Activated naive CD8-positive, alpha-beta T cell (primary cell): ENCODE data around the gene CTNNA2.

Experiments
- H3K27ac Mint-ChIP-seq: one replicate; pipeline ENCODE4 v1.8.0; 2021; ENCODE audit warnings: mixed read lengths
- H3K27me3 Mint-ChIP-seq: one replicate; pipeline ENCODE4 v1.8.0; 2021; ENCODE audit warnings: mixed read lengths
- H3K36me3 Mint-ChIP-seq: one replicate; pipeline ENCODE4 v1.8.0; 2021; ENCODE audit warnings: mixed read lengths
- H3K4me1 Mint-ChIP-seq: one replicate; pipeline ENCODE4 v1.8.0; 2021; ENCODE audit warnings: low read depth, mixed read lengths
- H3K4me3 Mint-ChIP-seq: one replicate; pipeline ENCODE4 v1.8.0; 2021; ENCODE audit warnings: mild to moderate bottlenecking, mixed read lengths
- H3K9me3 Mint-ChIP-seq: one replicate; pipeline ENCODE4 v1.8.0; 2021; ENCODE audit warnings: low read depth, mixed read lengths

CTNNA2 gene

GRCh38 chr2:80303909-80304837, 791.3 kb downstream of the CTNNA2 start, which contains the start of gene LRRTM1:
LRRTM1 (minus strand) TSS chr2:80304752; CDS start chr2:80303819, 933 bp downstream.
- Mint-ChIP-seq H3K4me3 (no peak within 1 kb of the TSS), H3K9me3 (no peaks in the 10 kb centered on the region), H3K4me1 (no peaks in the 10 kb centered on the region), H3K27me3 (peaks cover 13% of the 10 kb centered on the region), H3K27ac (no peak within 1 kb of the TSS), H3K36me3 (no peaks in the 10 kb centered on the region)

GRCh38 chr2:80311304-80311703, 798.5 kb downstream of the CTNNA2 start:
- H3K9me3 Mint-ChIP-seq = no peaks in the 10 kb centered on the region
- peaks cover 1% of the 10 kb centered on the region for H3K27me3 Mint-ChIP-seq
- no peak overlapping the region for H3K4me3 Mint-ChIP-seq
- H3K36me3 Mint-ChIP-seq = no peaks in the 10 kb centered on the region
- no peak overlapping the region for H3K27ac Mint-ChIP-seq
- H3K4me1 Mint-ChIP-seq = no peaks in the 10 kb centered on the region

GRCh38 chr2:80312282-80312839, 799.5 kb downstream of the CTNNA2 start:
- Mint-ChIP-seq H3K4me1 (no peaks in the 10 kb centered on the region), H3K36me3 (no peaks in the 10 kb centered on the region), H3K27ac (no peak overlapping the region), H3K27me3 (no peaks in the 10 kb centered on the region), H3K4me3 (no peak overlapping the region), H3K9me3 (no peaks in the 10 kb centered on the region)

- Mint-ChIP-seq H3K4me1 (no peaks in the 10 kb centered on the region), H3K36me3 (no peaks in the 10 kb centered on the region), H3K27ac (no peak overlapping the region), H3K9me3 (no peaks in the 10 kb centered on the region), H3K4me3 (no peak overlapping the region), H3K27me3 (peaks cover 5% of the 10 kb centered on the region)
Observed at GRCh38 chr2:80322311-80322920, 809.6 kb downstream of the CTNNA2 start.

- H3K4me3 Mint-ChIP-seq = no peak overlapping the region
- peaks cover 5% of the 10 kb centered on the region for H3K27me3 Mint-ChIP-seq
- H3K4me1 Mint-ChIP-seq = no peaks in the 10 kb centered on the region
- no peak overlapping the region for H3K27ac Mint-ChIP-seq
- no peaks in the 10 kb centered on the region for H3K36me3 Mint-ChIP-seq
- H3K9me3 Mint-ChIP-seq = no peaks in the 10 kb centered on the region
Observed at GRCh38 chr2:80322958-80323357, 810.1 kb downstream of the CTNNA2 start.

GRCh38 chr2:80323610-80324009, 810.8 kb downstream of the CTNNA2 start:
- Mint-ChIP-seq H3K4me3 (no peak overlapping the region), H3K9me3 (no peaks in the 10 kb centered on the region), H3K27me3 (peaks cover 5% of the 10 kb centered on the region), H3K4me1 (no peaks in the 10 kb centered on the region), H3K36me3 (no peaks in the 10 kb centered on the region), H3K27ac (no peak overlapping the region)

- Mint-ChIP-seq H3K27me3 (peaks cover 5% of the 10 kb centered on the region), H3K4me1 (no peaks in the 10 kb centered on the region), H3K27ac (no peak overlapping the region), H3K4me3 (no peak overlapping the region), H3K9me3 (no peaks in the 10 kb centered on the region), H3K36me3 (no peaks in the 10 kb centered on the region)
Observed at GRCh38 chr2:80324525-80324924, 811.7 kb downstream of the CTNNA2 start.

- no peak overlapping the region for H3K27ac Mint-ChIP-seq
- no peaks in the 10 kb centered on the region for H3K9me3 Mint-ChIP-seq
- H3K4me3 Mint-ChIP-seq = no peak overlapping the region
- H3K36me3 Mint-ChIP-seq = no peaks in the 10 kb centered on the region
- H3K27me3 Mint-ChIP-seq = peaks cover 4% of the 10 kb centered on the region
- H3K4me1 Mint-ChIP-seq = no peaks in the 10 kb centered on the region
Observed at GRCh38 chr2:80326214-80326613, 813.4 kb downstream of the CTNNA2 start.

- Mint-ChIP-seq H3K9me3 (no peaks in the 10 kb centered on the region), H3K27me3 (peaks cover 2% of the 10 kb centered on the region), H3K27ac (no peak overlapping the region), H3K36me3 (no peaks in the 10 kb centered on the region), H3K4me3 (no peak overlapping the region), H3K4me1 (no peaks in the 10 kb centered on the region)
Observed at GRCh38 chr2:80326861-80327260, 814.0 kb downstream of the CTNNA2 start.

- Mint-ChIP-seq H3K9me3 (no peaks in the 10 kb centered on the region), H3K36me3 (no peaks in the 10 kb centered on the region), H3K27ac (no peak overlapping the region), H3K4me3 (no peak overlapping the region), H3K27me3 (no peaks in the 10 kb centered on the region), H3K4me1 (no peaks in the 10 kb centered on the region)
Observed at GRCh38 chr2:80328159-80328571, 815.3 kb downstream of the CTNNA2 start.

- Mint-ChIP-seq H3K9me3 (peaks cover 6% of the 10 kb centered on the region), H3K4me3 (no peak overlapping the region), H3K4me1 (no peaks in the 10 kb centered on the region), H3K36me3 (no peaks in the 10 kb centered on the region), H3K27ac (no peak overlapping the region), H3K27me3 (no peaks in the 10 kb centered on the region)
Observed at GRCh38 chr2:80329491-80329890, 816.6 kb downstream of the CTNNA2 start.

- no peaks in the 10 kb centered on the region for H3K36me3 Mint-ChIP-seq
- peaks cover 12% of the 10 kb centered on the region for H3K9me3 Mint-ChIP-seq
- H3K27me3 Mint-ChIP-seq = no peaks in the 10 kb centered on the region
- H3K4me1 Mint-ChIP-seq = no peaks in the 10 kb centered on the region
- no peak overlapping the region for H3K4me3 Mint-ChIP-seq
- no peak overlapping the region for H3K27ac Mint-ChIP-seq
Observed at GRCh38 chr2:80330527-80331450, 817.9 kb downstream of the CTNNA2 start.

GRCh38 chr2:80333886-80334285, 821.0 kb downstream of the CTNNA2 start:
- Mint-ChIP-seq H3K4me3 (no peak overlapping the region), H3K4me1 (no peaks in the 10 kb centered on the region), H3K9me3 (peaks cover 12% of the 10 kb centered on the region), H3K36me3 (no peaks in the 10 kb centered on the region), H3K27me3 (no peaks in the 10 kb centered on the region), H3K27ac (no peak overlapping the region)

GRCh38 chr2:80335411-80335810, 822.6 kb downstream of the CTNNA2 start:
- Mint-ChIP-seq H3K9me3 (peaks cover 12% of the 10 kb centered on the region), H3K36me3 (no peaks in the 10 kb centered on the region), H3K4me1 (no peaks in the 10 kb centered on the region), H3K27ac (no peak overlapping the region), H3K27me3 (no peaks in the 10 kb centered on the region), H3K4me3 (no peak overlapping the region)
